Fibroblast of skin of back (primary cell): Measurements from ENCODE around the gene MRPL11. TPM values are rescaled to one million over a fixed set of nuclear protein-coding genes. Genes with fewer than 3 reads are reported as not detected.

Experiments used
- DNase-seq: peaks from one replicate; pipeline ENCODE4 v3.0.0-alpha.2; 2013
- polyA plus RNA-seq, 2 experiments: library from polyadenylated mRNA; unstranded; fragments of 120-200 nt; gene quantifications; one replicate each; pipeline ENCODE4 v1.2.1, GENCODE V29; 2013; ENCODE audit not compliant: insufficient read length in 2 of 2

Gene MRPL11
- polyA plus RNA-seq (2013, experiment 1 of 2; ENCODE audit: insufficient read length) = 60.4 TPM
- 45.4 TPM for polyA plus RNA-seq (2013, experiment 2 of 2; ENCODE audit: insufficient read length)

GRCh38 chr11:66438504-66439466 lies at the start of gene MRPL11:
Gene MRPL11, minus strand, starts transcription at chr11:66438848. Its CDS starts 94 bp downstream, at chr11:66438754.
- peak; percentile 93 for DNase-seq

- no peak for DNase-seq
Observed at GRCh38 chr11:66484806-66485380, 46.2 kb upstream of the MRPL11 start.

- DNase-seq = peak; percentile 95
Observed at GRCh38 chr11:66480117-66480938, 41.7 kb upstream of the MRPL11 start, which contains the start of gene DPP3. Gene DPP3, plus strand, starts transcription at chr11:66480434. Its CDS starts 1,767 bp downstream, at chr11:66482201.

GRCh38 chr11:66479394-66480116 lies 40.9 kb upstream of the MRPL11 start:
- peak; percentile 30 for DNase-seq

GRCh38 chr11:66478729-66479393 lies 40.2 kb upstream of the MRPL11 start:
- no peak for DNase-seq

GRCh38 chr11:66477263-66478201 lies 38.9 kb upstream of the MRPL11 start:
- no peak for DNase-seq

- DNase-seq = no peak
Observed at GRCh38 chr11:66476841-66477251, 38.2 kb upstream of the MRPL11 start.

- no peak for DNase-seq
Observed at GRCh38 chr11:66476173-66476840, 37.7 kb upstream of the MRPL11 start.

- DNase-seq = no peak
Observed at GRCh38 chr11:66475349-66476172, 36.9 kb upstream of the MRPL11 start.

- DNase-seq = no peak
Observed at GRCh38 chr11:66473608-66474515, 35.2 kb upstream of the MRPL11 start.

GRCh38 chr11:66473167-66473566 lies 34.5 kb upstream of the MRPL11 start:
- no peak for DNase-seq

GRCh38 chr11:66472054-66472453 lies 33.4 kb upstream of the MRPL11 start:
- DNase-seq = no peak

- DNase-seq = no peak
Observed at GRCh38 chr11:66471142-66471541, 32.5 kb upstream of the MRPL11 start.

GRCh38 chr11:66470015-66470414 lies 31.4 kb upstream of the MRPL11 start:
- DNase-seq = no peak

GRCh38 chr11:66469441-66469840 lies 30.8 kb upstream of the MRPL11 start:
- no peak for DNase-seq

GRCh38 chr11:66468691-66469090 lies 30.0 kb upstream of the MRPL11 start:
- no peak for DNase-seq

GRCh38 chr11:66467756-66468155 lies 29.1 kb upstream of the MRPL11 start:
- DNase-seq = no peak
